GM12875 (cell line): ENCODE measurements around the gene DHCR24.

Source experiments
- H3K4me3 ChIP-seq: one replicate; pipeline ENCODE4 v1.5.1; 2011; ENCODE audit warnings: low read depth, low read length, control low read depth
- CTCF ChIP-seq: IDR thresholded peaks from 2 replicates; pipeline ENCODE4 v1.5.1; 2011; ENCODE audit warnings: low read depth, mild to moderate bottlenecking, control low read depth, inconsistent platforms, low read length, moderate library complexity, borderline replicate concordance; ENCODE audit not compliant: insufficient read depth

DHCR24 gene

GRCh38 chr1:54904476-54905048 lies 17.6 kb upstream of the DHCR24 start:
- H3K4me3 ChIP-seq: no peak overlapping the region
- no peak for TF ChIP-seq CTCF

GRCh38 chr1:54894271-54894670 lies 7.3 kb upstream of the DHCR24 start:
- no peak overlapping the region for H3K4me3 ChIP-seq
- no peak for TF ChIP-seq CTCF

- H3K4me3 ChIP-seq: no peak overlapping the region
- TF ChIP-seq CTCF: no peak
Measured at GRCh38 chr1:54892586-54892985, 5.6 kb upstream of the DHCR24 start.

- TF ChIP-seq CTCF: no peak
- H3K4me3 ChIP-seq: no peak overlapping the region
Measured at GRCh38 chr1:54889132-54889725, 2.2 kb upstream of the DHCR24 start.

- H3K4me3 ChIP-seq: peak overlapping the region; percentile 90
- TF ChIP-seq CTCF: no peak
Measured at GRCh38 chr1:54888080-54888733, 1.2 kb upstream of the DHCR24 start.

GRCh38 chr1:54887665-54888071 lies 673 bp upstream of the DHCR24 start:
- H3K4me3 ChIP-seq: peak overlapping the region; percentile 90
- no peak for TF ChIP-seq CTCF
